Stimulated activated CD4-positive, alpha-beta T cell treated with anti-CD3 and anti-CD28 coated beads, Interleukin-15, amount 100 ng/mL, for 1 hour (primary cell): ENCODE measurements around the gene SNTB2.

ENCODE experiments used
- DNase-seq, 2 donors: peaks; one replicate each; pipeline ENCODE4 v3.0.0-alpha.2; 2020; ENCODE audit warnings: low read depth in 1 of 2, low spot score in 1 of 2

Gene SNTB2

GRCh38 chr16:69316595-69317034, 129.7 kb downstream of the SNTB2 start:
- no peak for DNase-seq

- DNase-seq: no peak
Measured at GRCh38 chr16:69318177-69318910, 131.4 kb downstream of the SNTB2 start.

- DNase-seq: no peak
Measured at GRCh38 chr16:69318911-69319289, 131.9 kb downstream of the SNTB2 start.

GRCh38 chr16:69319381-69319780, 132.4 kb downstream of the SNTB2 start:
- no peak for DNase-seq

- DNase-seq: no peak
Measured at GRCh38 chr16:69319826-69320739, 133.1 kb downstream of the SNTB2 start.

GRCh38 chr16:69320740-69321073, 133.7 kb downstream of the SNTB2 start:
- DNase-seq: no peak

- DNase-seq: no peak
Measured at GRCh38 chr16:69321080-69321479, 134.1 kb downstream of the SNTB2 start.

- no peak for DNase-seq
Measured at GRCh38 chr16:69322343-69322742, 135.4 kb downstream of the SNTB2 start.

GRCh38 chr16:69323415-69323814, 136.5 kb downstream of the SNTB2 start:
- no peak for DNase-seq

GRCh38 chr16:69324013-69324531, 137.1 kb downstream of the SNTB2 start:
- DNase-seq: no peak

- DNase-seq: no peak
Measured at GRCh38 chr16:69324585-69325253, 137.8 kb downstream of the SNTB2 start.

- DNase-seq: no peak
Measured at GRCh38 chr16:69325784-69326171, 138.8 kb downstream of the SNTB2 start.

- no peak for DNase-seq
Measured at GRCh38 chr16:69326172-69326873, 139.4 kb downstream of the SNTB2 start.

GRCh38 chr16:69327585-69328310, 140.8 kb downstream of the SNTB2 start:
- no peak for DNase-seq

- DNase-seq: no peak
Measured at GRCh38 chr16:69328854-69329316, 141.9 kb downstream of the SNTB2 start.

GRCh38 chr16:69329369-69330285, 142.7 kb downstream of the SNTB2 start:
- DNase-seq: peak; percentile 19 to 38

- DNase-seq: peak; percentile 69 to 79
Measured at GRCh38 chr16:69330286-69331109, 143.5 kb downstream of the SNTB2 start, which contains the start of gene PDF. Gene PDF (minus strand): TSS chr16:69330588. CDS start chr16:69330570, 18 bp downstream.

- DNase-seq: no peak
Measured at GRCh38 chr16:69334696-69335095, 147.7 kb downstream of the SNTB2 start.
